NCI-H345 treated with DMSO at 0.1 percent for 48 hours (cell line): ENCODE measurements around the gene PHYHIPL.
"Not testable (repeated sequence)": the region's sequence is repeated elsewhere in the genome, so short reads cannot be mapped to it uniquely, and the experiment has no call there.

Experiments used
- DNase-seq: peaks from one replicate; lab custom pipeline; 2025; ENCODE audit not compliant: unreplicated experiment; lab: John Stamatoyannopoulos, UW

Gene PHYHIPL

GRCh38 chr10:59190332-59190731 lies 13.9 kb downstream of the PHYHIPL start:
- DNase-seq: no peak

- no peak for DNase-seq
These were observed 29.8 kb downstream of the PHYHIPL start for GRCh38 chr10:59206204-59206720.

- DNase-seq: no peak
These were observed 35.9 kb downstream of the PHYHIPL start for GRCh38 chr10:59212301-59212798.

- no peak for DNase-seq
These were observed 37.7 kb downstream of the PHYHIPL start for GRCh38 chr10:59214160-59214559.

GRCh38 chr10:59216178-59216869 lies 39.9 kb downstream of the PHYHIPL start:
- DNase-seq: no peak

- DNase-seq: no peak
These were observed 46.3 kb downstream of the PHYHIPL start for GRCh38 chr10:59222788-59223187.

- DNase-seq: not testable (repeated sequence)
These were observed 47.2 kb downstream of the PHYHIPL start for GRCh38 chr10:59223597-59223996.

- no peak for DNase-seq
These were observed 48.8 kb downstream of the PHYHIPL start for GRCh38 chr10:59225211-59225610.

GRCh38 chr10:59227136-59227673 lies 50.8 kb downstream of the PHYHIPL start:
- DNase-seq: no peak

GRCh38 chr10:59229441-59229840 lies 53.0 kb downstream of the PHYHIPL start:
- DNase-seq: no peak

- DNase-seq: no peak
These were observed 57.8 kb downstream of the PHYHIPL start for GRCh38 chr10:59234194-59234593.

GRCh38 chr10:59234816-59235429 lies 58.5 kb downstream of the PHYHIPL start:
- DNase-seq: no peak

GRCh38 chr10:59236064-59236697 lies 59.7 kb downstream of the PHYHIPL start:
- DNase-seq: no peak

GRCh38 chr10:59237775-59238174 lies 61.3 kb downstream of the PHYHIPL start:
- DNase-seq: no peak

- not testable (repeated sequence) for DNase-seq
These were observed 62.7 kb downstream of the PHYHIPL start for GRCh38 chr10:59239108-59239507.

- DNase-seq: peak; percentile 14
These were observed 64.2 kb downstream of the PHYHIPL start for GRCh38 chr10:59240582-59241183.

- no peak for DNase-seq
These were observed 65.6 kb downstream of the PHYHIPL start for GRCh38 chr10:59242057-59242456.

- DNase-seq: no peak
These were observed 66.5 kb downstream of the PHYHIPL start for GRCh38 chr10:59242991-59243390.

GRCh38 chr10:59243611-59244195 lies 67.3 kb downstream of the PHYHIPL start:
- no peak for DNase-seq

- no peak for DNase-seq
These were observed 68.4 kb downstream of the PHYHIPL start for GRCh38 chr10:59244871-59245270.

- no peak for DNase-seq
These were observed 69.2 kb downstream of the PHYHIPL start for GRCh38 chr10:59245686-59246085.
